OCI-LY1 (cell line): Measurements from ENCODE around the gene CXXC5.

Source experiments
- CTCF ChIP-seq: fragments of 200-600 bp; sonication (generic), shearing (Covaris generic); IDR thresholded peaks from 2 replicates; pipeline ENCODE4 v1.5.1; 2017; ENCODE audit warnings: mild to moderate bottlenecking, antibody characterized with exemption, low read length, moderate library complexity, mixed read lengths
- EZH2 ChIP-seq: fragments of 200-600 bp; sonication (generic), shearing (Covaris generic); IDR thresholded peaks from 2 replicates; pipeline ENCODE4 v1.8.0; 2017; ENCODE audit warnings: borderline replicate concordance, mixed run types, mild to moderate bottlenecking, antibody characterized with exemption, low read length, moderate library complexity, mixed read lengths

GRCh38 chr5:139709582-139710318 lies 61.6 kb downstream of the CXXC5 start:
- TF ChIP-seq CTCF (no peak), EZH2 (no peak)
